K562 (cell line): ENCODE results near the gene RPL26. TPM values are rescaled to one million over a fixed set of nuclear protein-coding genes. Genes with fewer than 3 reads are reported as not detected.
A peak's percentile ranks its signal among the peaks of the same experiment; 100 is the strongest.

ENCODE experiments used
- BRD4 ChIP-seq: fragments of 200-600 bp; sonication (generic); IDR thresholded peaks from 2 replicates; pipeline ENCODE4 v1.6.1; 2017; ENCODE audit warnings: inconsistent platforms
- CHD1 ChIP-seq: fragments of 200-600 bp; sonication (generic); IDR thresholded peaks from one replicate; pipeline ENCODE4 v1.6.1; 2012; ENCODE audit warnings: mild to moderate bottlenecking, moderate library complexity, low read length, inconsistent platforms
- CREBBP ChIP-seq: IDR thresholded peaks from one replicate; pipeline ENCODE4 v1.6.1; 2012; ENCODE audit warnings: low read depth, mild to moderate bottlenecking, control low read depth, inconsistent platforms, low read length
- DNMT1 ChIP-seq: fragments of 450-650 bp; IDR thresholded peaks from 2 replicates; pipeline ENCODE4 v1.6.1; 2016; ENCODE audit warnings: antibody characterized with exemption, mild to moderate bottlenecking
- ELF4 ChIP-seq: fragments of 450-650 bp; formaldehyde crosslinking; IDR thresholded peaks from 2 replicates; pipeline ENCODE4 v1.4.0; 2022; ENCODE audit warnings: missing genetic modification characterization
- ETS1 ChIP-seq: conservative IDR thresholded peaks from 2 replicates; pipeline ENCODE4 v1.6.1; 2011; ENCODE audit warnings: low read depth, mild to moderate bottlenecking, low read length; ENCODE audit not compliant: control insufficient read depth
- NCOA6 ChIP-seq: fragments of 450-650 bp; IDR thresholded peaks from 2 replicates; pipeline ENCODE4 v1.6.1; 2017; ENCODE audit warnings: mild to moderate bottlenecking
- NFRKB ChIP-seq: fragments of 450-650 bp; IDR thresholded peaks from 2 replicates; pipeline ENCODE4 v1.6.1; 2016; ENCODE audit warnings: low read depth
- PHF8 ChIP-seq: fragments of 200-600 bp; sonication (generic); IDR thresholded peaks from 2 replicates; pipeline ENCODE4 v1.6.1; 2012; ENCODE audit warnings: mixed run types, mild to moderate bottlenecking, inconsistent platforms, low read length, moderate library complexity, borderline replicate concordance
- RAD51 ChIP-seq: fragments of 450-650 bp; IDR thresholded peaks from 2 replicates; pipeline ENCODE4 v1.7.1; 2016; ENCODE audit warnings: low read depth, mild to moderate bottlenecking, borderline replicate concordance
- THAP12 ChIP-seq: fragments of 250-450 bp; sonication (Bioruptor Pico); IDR thresholded peaks from 2 replicates; pipeline ENCODE4 v1.9.0; 2021; ENCODE audit warnings: mild to moderate bottlenecking, inconsistent platforms
- WHSC1 ChIP-seq: IDR thresholded peaks from one replicate; pipeline ENCODE4 v1.6.1; 2012; ENCODE audit warnings: low read length, control low read depth, inconsistent platforms
- ZBED1 ChIP-seq: IDR thresholded peaks from 2 replicates; pipeline ENCODE4 v1.6.1; 2014
- ZBTB43 ChIP-seq: sonication (generic); formaldehyde crosslinking; IDR thresholded peaks from 2 replicates; pipeline ENCODE4 v1.8.0; 2023; ENCODE audit warnings: mild to moderate bottlenecking, missing genetic modification reagents
- ZKSCAN1 ChIP-seq: fragments of 150-350 bp; IDR thresholded peaks from 2 replicates; pipeline ENCODE4 v1.6.1; 2016; ENCODE audit warnings: low read depth, low read length
- ZNF239 ChIP-seq: fragments of 250-450 bp; sonication (Bioruptor Pico); IDR thresholded peaks from 2 replicates; pipeline ENCODE4 v1.4.0; 2020; ENCODE audit warnings: mild to moderate bottlenecking
- ZNF699 ChIP-seq: fragments of 250-450 bp; sonication (Bioruptor Pico); IDR thresholded peaks from 2 replicates; pipeline ENCODE4 v1.8.0; 2021; ENCODE audit warnings: mild to moderate bottlenecking, moderate library complexity; ENCODE audit not compliant: insufficient replicate concordance
- ZNF785 ChIP-seq: fragments of 250-450 bp; sonication (Bioruptor Pico); IDR thresholded peaks from 2 replicates; pipeline ENCODE4 v1.4.0; 2020; ENCODE audit warnings: mild to moderate bottlenecking
- polyA plus RNA-seq, 8 experiments: library from polyadenylated mRNA; depleted of rRNA in 4 of 8; stranded (reverse) in 5 of 8; unstranded in 3 of 8; fragments of >200 nt; fragmentation: Nextera tagmentation in 2 of 8; fragmentation: Illumina TruSeq in 1 of 8; extraction: Ambion mirVana in 2 of 8; extraction: Trizol in 1 of 8; gene quantifications; 2 replicates each; pipeline versions ENCODE4 v1.2.1 to v1.2.3, GENCODE V29; 2011 to 2014; ENCODE audit warnings: inconsistent platforms in 1 of 8, missing spikeins in 1 of 8
- total RNA-seq, 7 experiments: library from RNA; depleted of rRNA in 6 of 7; stranded (reverse); fragments of >200 nt in 6 of 7; fragmentation: Illumina TruSeq in 2 of 7; extraction: Trizol in 2 of 7; gene quantifications; 2 replicates each; pipeline versions ENCODE4 v1.2.1 to v1.2.3, GENCODE V29; 2011 to 2021; ENCODE audit warnings: low replicate concordance in 1 of 7
- TF ChIP-seq, protein P1 (sequence below): fragments of 250-450 bp; sonication (Bioruptor Pico); IDR thresholded peaks from 2 replicates; pipeline ENCODE4 v1.8.0; 2021; ENCODE audit warnings: moderate library complexity, mild to moderate bottlenecking, inconsistent platforms
- TF ChIP-seq, protein P2 (sequence below): fragments of 450-650 bp; formaldehyde crosslinking; IDR thresholded peaks from 2 replicates; pipeline ENCODE4 v1.4.0; 2022; ENCODE audit warnings: mild to moderate bottlenecking, moderate library complexity
- TF ChIP-seq, protein P3 (sequence below): sonication (generic); formaldehyde crosslinking; IDR thresholded peaks from 2 replicates; pipeline ENCODE4 v1.4.0; 2020; ENCODE audit warnings: mild to moderate bottlenecking, missing genetic modification reagents

RPL26 gene
- total and polyA plus RNA-seq, 9 of the 15 experiments (the other 6 are each of a cell fraction or from before 2014, with no cell fraction given): 1,474 to 4,074 (median 2,904) TPM

DNA sequence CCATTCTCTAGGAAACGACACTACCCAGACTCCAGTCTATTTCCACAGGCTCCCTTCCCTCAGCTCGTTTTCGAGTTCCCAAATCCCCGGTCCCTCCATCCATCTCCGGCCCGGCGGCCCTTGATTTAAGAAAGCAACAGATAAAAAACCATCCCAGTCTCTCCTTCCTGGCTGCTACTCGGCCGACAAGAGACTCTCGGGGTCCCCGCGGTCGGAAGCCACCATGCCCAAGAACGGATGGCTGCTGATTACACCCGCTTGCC, 182 bp downstream of the RPL26 start (continued):
- TF ChIP-seq CHD1: peak; percentile 68
- TF ChIP-seq, protein P1, sequence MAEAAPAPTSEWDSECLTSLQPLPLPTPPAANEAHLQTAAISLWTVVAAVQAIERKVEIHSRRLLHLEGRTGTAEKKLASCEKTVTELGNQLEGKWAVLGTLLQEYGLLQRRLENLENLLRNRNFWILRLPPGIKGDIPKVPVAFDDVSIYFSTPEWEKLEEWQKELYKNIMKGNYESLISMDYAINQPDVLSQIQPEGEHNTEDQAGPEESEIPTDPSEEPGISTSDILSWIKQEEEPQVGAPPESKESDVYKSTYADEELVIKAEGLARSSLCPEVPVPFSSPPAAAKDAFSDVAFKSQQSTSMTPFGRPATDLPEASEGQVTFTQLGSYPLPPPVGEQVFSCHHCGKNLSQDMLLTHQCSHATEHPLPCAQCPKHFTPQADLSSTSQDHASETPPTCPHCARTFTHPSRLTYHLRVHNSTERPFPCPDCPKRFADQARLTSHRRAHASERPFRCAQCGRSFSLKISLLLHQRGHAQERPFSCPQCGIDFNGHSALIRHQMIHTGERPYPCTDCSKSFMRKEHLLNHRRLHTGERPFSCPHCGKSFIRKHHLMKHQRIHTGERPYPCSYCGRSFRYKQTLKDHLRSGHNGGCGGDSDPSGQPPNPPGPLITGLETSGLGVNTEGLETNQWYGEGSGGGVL (CRISPR knock-in tag): no peak
- TF ChIP-seq ZNF239 (CRISPR knock-in tag): no peak
- no peak for TF ChIP-seq ZNF699
- TF ChIP-seq THAP12: no peak
- no peak for TF ChIP-seq WHSC1
- peak; percentile 79 for TF ChIP-seq PHF8
- peak; percentile 92; the same call in 1 of the 2 replicates for TF ChIP-seq BRD4
- no peak for TF ChIP-seq ZNF785 (CRISPR knock-in tag)
- TF ChIP-seq, protein P2, sequence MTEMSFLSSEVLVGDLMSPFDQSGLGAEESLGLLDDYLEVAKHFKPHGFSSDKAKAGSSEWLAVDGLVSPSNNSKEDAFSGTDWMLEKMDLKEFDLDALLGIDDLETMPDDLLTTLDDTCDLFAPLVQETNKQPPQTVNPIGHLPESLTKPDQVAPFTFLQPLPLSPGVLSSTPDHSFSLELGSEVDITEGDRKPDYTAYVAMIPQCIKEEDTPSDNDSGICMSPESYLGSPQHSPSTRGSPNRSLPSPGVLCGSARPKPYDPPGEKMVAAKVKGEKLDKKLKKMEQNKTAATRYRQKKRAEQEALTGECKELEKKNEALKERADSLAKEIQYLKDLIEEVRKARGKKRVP: 0 out of 2 replicates have a peak, but pooled peaks have one; percentile 12
- TF ChIP-seq DNMT1: no peak
- TF ChIP-seq NCOA6: no peak
- no peak for TF ChIP-seq ZKSCAN1
- no peak for TF ChIP-seq ZBED1
- 0 out of 2 replicates have a peak, but pooled peaks have one; percentile 32 for TF ChIP-seq ETS1
- no peak for TF ChIP-seq CREBBP
- TF ChIP-seq RAD51: no peak
- no peak for TF ChIP-seq NFRKB
- TF ChIP-seq, protein P3, sequence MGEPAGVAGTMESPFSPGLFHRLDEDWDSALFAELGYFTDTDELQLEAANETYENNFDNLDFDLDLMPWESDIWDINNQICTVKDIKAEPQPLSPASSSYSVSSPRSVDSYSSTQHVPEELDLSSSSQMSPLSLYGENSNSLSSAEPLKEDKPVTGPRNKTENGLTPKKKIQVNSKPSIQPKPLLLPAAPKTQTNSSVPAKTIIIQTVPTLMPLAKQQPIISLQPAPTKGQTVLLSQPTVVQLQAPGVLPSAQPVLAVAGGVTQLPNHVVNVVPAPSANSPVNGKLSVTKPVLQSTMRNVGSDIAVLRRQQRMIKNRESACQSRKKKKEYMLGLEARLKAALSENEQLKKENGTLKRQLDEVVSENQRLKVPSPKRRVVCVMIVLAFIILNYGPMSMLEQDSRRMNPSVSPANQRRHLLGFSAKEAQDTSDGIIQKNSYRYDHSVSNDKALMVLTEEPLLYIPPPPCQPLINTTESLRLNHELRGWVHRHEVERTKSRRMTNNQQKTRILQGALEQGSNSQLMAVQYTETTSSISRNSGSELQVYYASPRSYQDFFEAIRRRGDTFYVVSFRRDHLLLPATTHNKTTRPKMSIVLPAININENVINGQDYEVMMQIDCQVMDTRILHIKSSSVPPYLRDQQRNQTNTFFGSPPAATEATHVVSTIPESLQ (CRISPR knock-in tag): no peak
- TF ChIP-seq ELF4: 0 out of 2 replicates have a peak, but pooled peaks have one; percentile 41
- TF ChIP-seq ZBTB43: no peak
